GM10248 (cell line): ENCODE measurements around the gene GALNT9.

Experiments used
- CTCF ChIA-PET: fragments of 300-600 bp; sonication (Branson Sonifier 250); formaldehyde crosslinking; extraction: SDS; loops from one replicate; lab custom pipeline; 2021; ENCODE audit warnings: antibody characterized with exemption; lab: Yijun Ruan, JAX
- POLR2A ChIA-PET: fragments of 350-650 bp; sonication (Branson Sonifier 250); formaldehyde crosslinking; extraction: SDS; loops from one replicate; lab custom pipeline; 2020; ENCODE audit warnings: antibody characterized with exemption; lab: Yijun Ruan, JAX
- DNase-seq: peaks from one replicate; pipeline ENCODE4 v3.0.0; 2012; ENCODE audit errors: extremely low spot score
- CTCF ChIP-seq: IDR thresholded peaks from 2 replicates; pipeline ENCODE4 v1.5.1; 2012; ENCODE audit warnings: mild to moderate bottlenecking, low read depth; ENCODE audit errors: extremely low read depth, missing control alignments, control extremely low read depth

The GALNT9 gene

GRCh38 chr12:132187646-132188450 is 141.5 kb downstream of the GALNT9 start:
- no peak for DNase-seq
- ChIA-PET POLR2A (no interaction called here), CTCF (no interaction called here)
- TF ChIP-seq CTCF = no peak

GRCh38 chr12:132186857-132187620 is 142.3 kb downstream of the GALNT9 start:
- CTCF ChIA-PET = interaction anchor here (1.7 kb wide), 1 partner anchor 11 kb away, joined by 3 read pairs; no protein-coding TSS in a partner anchor

GRCh38 chr12:132186208-132186856 is 143.1 kb downstream of the GALNT9 start:
- TF ChIP-seq CTCF = no peak
- ChIA-PET POLR2A (no interaction called here), CTCF (interaction anchor here (1.7 kb wide), 1 partner anchor 11 kb away, joined by 3 read pairs; no protein-coding TSS in a partner anchor)
- no peak for DNase-seq

More at GRCh38 chr12:132186857-132187620, 142.3 kb downstream of the GALNT9 start:
- POLR2A ChIA-PET = no interaction called here
- no peak for DNase-seq
- no peak for TF ChIP-seq CTCF

- no peak for TF ChIP-seq CTCF
Measured at GRCh38 chr12:132185705-132186104, 143.7 kb downstream of the GALNT9 start.

GRCh38 chr12:132182711-132183365 is 146.6 kb downstream of the GALNT9 start:
- no peak for DNase-seq
- POLR2A ChIA-PET = no interaction called here

More at GRCh38 chr12:132185705-132186104, 143.7 kb downstream of the GALNT9 start:
- no peak for DNase-seq
- CTCF ChIA-PET = interaction anchor here (1.7 kb wide), 1 partner anchor 10 kb away, joined by 3 read pairs; no protein-coding TSS in a partner anchor
- POLR2A ChIA-PET = no interaction called here

More at GRCh38 chr12:132182711-132183365, 146.6 kb downstream of the GALNT9 start:
- CTCF ChIA-PET = no interaction called here
- no peak for TF ChIP-seq CTCF
